Measurements from ENCODE around the gene PBOV1.
"Not testable (repeated sequence)": the region's sequence is repeated elsewhere in the genome, so short reads cannot be mapped to it uniquely, and the experiment has no call there.

PBOV1 gene

GRCh38 chr6:138237463-138237862 is 19.2 kb upstream of the PBOV1 start:
- no peak for DNase-seq

GRCh38 chr6:138235693-138236092 is 17.4 kb upstream of the PBOV1 start:
- DNase-seq = no peak

DNA sequence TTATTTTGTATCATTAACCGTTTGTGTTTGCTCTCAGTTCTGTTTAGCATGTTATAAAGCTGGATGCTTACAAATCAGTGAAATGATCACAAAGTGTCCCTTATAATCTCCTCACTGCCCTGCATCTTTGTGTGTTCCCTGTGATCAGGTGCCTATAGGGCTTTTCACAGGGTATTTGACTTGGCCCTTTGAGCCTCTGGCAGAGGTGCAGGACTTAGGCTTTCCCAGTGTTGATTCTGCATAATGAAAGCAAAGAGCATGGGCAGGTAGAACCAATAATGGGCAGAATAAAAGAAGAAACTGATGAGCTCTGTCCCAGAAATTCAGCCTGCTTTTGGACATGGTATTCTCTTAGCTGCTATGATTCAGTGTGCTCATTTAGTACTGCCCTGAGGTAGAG is 16.9 kb upstream of the PBOV1 start:
- DNase-seq = no peak

GRCh38 chr6:138234363-138234762 is 16.1 kb upstream of the PBOV1 start:
- DNase-seq = no peak

DNA sequence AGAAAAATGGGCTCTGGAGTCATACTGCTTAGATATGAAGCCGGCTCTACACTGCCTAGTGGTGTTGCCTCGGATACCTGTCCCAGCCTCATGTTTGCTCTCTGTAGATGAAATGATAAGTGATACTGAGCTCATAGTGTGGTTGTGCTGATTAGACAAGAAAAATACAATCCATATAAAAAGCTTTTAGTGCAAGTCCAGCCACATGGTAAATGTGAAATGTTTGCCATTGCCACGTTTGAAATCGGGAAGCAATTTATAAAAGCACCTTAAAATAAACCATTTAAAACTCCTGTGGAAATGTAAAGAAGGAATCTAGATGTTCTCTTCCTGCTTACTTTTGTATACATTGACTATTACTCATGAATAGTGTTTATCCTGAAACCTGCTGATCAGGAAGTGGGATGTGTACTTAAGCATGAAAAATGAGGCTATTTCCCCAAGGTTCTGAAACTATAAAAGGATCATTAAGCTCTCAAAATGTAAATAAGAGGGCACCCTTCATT is 13.1 kb upstream of the PBOV1 start:
- DNase-seq = peak; percentile 2

DNA sequence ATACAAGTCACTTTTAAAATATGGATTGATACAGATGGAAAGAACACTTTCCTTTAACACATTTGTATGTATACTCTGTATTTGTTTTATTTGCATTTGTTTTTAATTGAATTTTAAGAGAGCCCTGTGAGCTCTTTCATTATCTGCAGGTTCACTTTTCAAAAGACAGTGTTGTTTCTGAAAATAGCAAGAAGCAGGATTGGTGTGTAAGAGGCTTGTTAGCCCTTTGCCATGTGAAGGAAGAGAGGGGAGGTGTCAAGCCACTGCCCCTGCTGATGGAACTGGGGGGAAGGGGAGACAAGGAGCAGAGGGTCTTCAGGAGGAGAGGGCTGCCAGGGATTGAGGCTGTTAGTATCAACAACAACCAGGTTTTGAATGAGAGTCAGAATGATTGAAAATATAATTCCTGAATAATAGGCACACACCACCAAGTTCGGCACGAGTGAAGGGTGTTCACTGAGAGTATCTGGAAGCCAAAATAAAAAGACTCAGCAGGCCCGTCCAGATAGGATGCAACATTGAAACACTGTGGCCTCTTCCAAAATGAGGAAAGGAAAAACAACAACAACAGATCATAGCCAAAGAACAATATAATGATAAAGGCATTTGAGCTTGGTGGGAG is 12.6 kb upstream of the PBOV1 start:
- DNase-seq = no peak

DNA sequence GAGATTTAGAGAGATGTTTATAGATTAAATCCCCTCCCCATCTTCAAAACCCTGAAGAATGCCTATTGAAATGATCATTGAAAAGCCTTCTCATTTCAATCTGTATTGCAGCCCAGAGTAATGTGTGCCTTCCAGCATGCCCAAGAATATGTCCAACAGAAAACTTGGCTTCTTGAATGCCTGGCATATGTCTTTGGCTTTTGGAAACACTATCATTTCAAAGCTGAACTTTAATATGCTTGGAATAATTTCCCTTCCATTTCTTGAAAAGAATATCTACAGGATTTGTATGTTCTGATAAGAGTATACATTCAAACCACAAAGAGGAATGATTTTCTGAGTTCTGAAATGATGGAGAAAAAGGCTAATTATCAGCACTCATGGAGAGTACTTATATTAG is 11.9 kb upstream of the PBOV1 start:
- no peak for DNase-seq

DNA sequence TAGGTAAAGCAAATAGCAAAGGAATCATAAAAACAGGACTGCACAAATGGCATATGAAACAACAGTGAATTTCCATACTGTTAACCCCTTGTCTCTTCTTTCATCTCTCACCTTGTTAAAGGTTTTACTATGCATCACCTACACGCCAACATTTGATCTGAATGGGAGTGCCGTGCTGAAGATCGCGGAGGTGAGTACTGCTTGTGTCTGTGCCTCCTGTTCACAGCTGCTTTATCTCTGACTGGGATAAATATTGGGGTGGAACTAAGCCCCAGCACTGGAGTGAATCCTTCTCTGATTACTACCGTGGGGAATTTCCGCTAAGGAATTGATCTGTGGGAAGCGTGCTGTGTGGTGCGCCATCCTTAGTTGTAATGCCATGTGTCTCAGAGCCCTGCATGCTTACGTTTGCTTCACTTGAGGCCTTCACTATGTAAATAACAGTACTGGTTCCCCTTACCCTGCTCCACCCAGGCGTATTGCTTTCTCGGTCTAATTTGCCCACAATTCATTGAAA is 11.4 kb upstream of the PBOV1 start:
- no peak for DNase-seq

DNA sequence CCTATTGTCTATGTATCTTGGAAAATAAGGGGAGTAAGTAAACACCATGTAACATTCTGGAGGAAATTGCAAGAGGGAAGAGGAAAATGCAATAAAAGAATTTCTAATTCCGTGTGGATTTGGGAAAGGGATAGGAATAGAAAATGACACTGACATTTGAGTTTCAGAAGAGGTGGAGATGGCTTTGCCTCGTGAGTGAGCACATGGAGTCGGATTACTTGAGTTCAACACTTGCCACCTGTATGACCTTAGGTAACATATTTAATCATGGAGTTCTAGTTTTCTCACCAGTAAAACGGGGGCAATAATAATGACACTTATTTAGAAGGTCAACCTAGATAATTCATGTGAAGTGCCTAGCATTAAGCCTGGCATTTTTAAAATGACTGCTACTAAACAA is 10.8 kb upstream of the PBOV1 start:
- no peak for DNase-seq

- no peak for DNase-seq
Measured at GRCh38 chr6:138227316-138227781, 9.1 kb upstream of the PBOV1 start.

DNA sequence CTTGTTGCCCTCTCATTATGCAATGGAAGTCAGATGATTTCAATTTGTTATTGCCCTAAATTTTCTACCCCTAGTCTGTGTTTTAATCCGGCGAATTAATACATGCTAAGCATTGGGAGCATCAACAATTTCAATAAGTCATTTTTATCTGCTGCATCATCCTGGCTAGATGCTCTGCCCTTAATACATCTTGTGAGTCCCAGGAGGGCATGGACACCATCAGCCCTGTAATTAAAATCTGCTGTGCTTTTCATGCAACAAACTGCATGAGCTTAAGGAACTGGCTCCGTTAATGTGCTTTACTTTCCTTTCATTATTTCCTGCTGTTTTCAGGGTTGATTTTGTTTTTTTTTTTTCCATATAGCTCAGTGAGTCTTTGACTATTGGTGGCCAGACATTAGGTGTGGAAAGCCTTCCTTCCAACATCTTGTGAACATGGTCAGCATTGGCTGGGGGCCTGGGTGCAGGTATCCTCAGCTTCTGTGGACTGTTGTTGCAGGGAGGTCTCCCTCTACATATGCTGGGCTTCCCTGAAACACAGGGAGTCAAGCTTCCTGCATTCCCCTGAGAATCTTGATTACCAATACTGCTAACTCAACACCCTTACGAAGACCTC is 8.5 kb upstream of the PBOV1 start:
- no peak for DNase-seq

- no peak for DNase-seq
Measured at GRCh38 chr6:138225953-138226352, 7.7 kb upstream of the PBOV1 start.

GRCh38 chr6:138222901-138223546 is 4.7 kb upstream of the PBOV1 start:
- no peak for DNase-seq

DNA sequence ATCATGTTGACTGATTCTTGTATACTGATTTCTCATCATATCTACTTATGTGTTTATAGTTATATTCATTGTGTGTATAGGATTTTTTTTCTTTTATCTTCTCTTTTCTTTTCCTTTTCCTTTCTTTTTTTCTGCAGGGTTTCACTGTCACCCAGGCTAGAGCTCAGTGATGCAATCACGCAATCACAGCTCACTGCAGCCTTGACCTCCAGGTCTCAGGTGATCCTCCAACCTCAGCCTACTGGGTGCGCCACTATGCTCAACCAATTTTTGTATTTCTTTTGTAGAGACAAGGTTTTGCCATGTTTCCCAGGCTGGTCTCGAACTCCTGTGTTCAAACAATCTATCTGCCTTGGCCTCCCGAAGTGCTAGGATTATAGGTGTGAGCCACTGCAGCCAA is 1.6 kb upstream of the PBOV1 start:
- no peak for DNase-seq

DNA sequence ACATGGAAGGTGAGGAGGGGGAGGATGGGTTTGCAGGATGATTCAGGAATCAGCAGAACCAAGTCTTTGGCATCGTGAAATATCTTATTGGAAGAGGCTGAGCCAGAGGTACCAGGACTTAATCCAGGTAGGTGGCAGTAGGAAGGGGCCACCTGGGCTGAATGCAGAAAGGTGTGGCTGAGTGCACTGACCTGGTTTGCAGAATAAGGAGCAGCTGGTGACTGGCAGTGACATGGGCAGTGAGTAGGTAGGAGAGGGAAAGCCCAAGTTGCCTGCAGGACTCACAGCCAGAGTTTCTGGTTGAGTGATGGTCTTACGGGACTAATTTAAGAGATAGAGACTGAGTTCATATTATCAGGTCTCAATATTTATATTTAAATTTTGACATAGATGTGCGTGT is 1.1 kb upstream of the PBOV1 start:
- no peak for DNase-seq

DNA sequence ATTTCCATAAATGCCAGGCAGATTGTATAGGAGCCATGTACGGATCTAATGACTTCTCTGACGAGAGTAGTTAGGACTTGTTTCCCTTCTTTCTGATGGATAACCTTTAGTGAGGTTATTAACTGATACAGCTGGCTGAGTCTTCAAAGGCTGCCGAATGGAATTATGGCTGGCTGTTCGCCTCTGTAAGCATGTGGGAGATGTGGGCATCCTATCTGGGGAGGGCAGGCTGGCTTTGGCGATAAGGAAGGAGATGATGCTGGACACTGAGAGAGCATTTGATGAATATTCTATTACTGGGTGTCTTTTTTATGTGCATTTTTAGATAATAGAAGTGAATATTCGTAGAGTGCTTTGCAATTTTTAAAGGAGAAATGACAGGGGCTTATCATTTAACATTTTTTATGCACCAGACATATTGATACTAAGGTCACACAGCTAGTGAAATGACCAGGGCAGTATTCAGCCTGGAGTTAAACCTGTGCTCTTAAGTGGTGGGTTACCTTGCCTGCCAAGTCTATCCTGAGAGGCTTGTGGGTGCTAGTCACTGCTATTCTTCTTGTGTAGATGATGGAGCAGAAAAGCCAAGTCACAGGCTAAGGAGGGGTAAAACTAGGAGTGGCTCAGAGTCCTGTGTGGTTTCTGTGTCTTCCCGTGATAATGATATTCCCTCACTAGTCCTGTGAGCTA is 3.1 kb downstream of the PBOV1 start:
- no peak for DNase-seq

GRCh38 chr6:138212530-138212929 is 5.8 kb downstream of the PBOV1 start:
- not testable (repeated sequence) for DNase-seq

GRCh38 chr6:138211601-138212000 is 6.7 kb downstream of the PBOV1 start:
- DNase-seq = no peak

DNA sequence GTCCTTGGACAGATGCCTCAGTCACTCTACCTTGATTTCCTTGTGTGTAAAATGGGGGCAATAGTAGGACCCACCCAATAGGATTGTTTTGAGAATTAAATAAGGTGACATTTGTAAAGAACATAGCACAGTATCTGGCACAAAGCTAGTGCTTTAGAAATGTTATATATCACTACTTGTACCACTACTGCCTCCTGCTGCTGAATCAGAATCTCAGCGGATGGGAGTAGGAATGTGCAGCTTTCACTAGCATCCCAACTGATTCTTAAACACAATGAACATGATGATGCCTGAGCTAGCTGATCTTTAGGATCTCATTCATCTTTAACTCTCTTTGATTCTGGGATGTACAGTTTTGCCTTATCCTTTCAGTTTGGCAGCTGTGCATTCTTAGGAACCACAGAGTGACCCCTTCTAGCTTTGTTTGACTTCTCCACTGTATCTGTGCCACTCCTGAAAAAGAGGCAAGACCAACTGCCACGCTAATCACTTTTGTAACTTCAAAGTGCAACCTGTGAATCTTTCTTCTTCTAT is 7.2 kb downstream of the PBOV1 start:
- no peak for DNase-seq

DNA sequence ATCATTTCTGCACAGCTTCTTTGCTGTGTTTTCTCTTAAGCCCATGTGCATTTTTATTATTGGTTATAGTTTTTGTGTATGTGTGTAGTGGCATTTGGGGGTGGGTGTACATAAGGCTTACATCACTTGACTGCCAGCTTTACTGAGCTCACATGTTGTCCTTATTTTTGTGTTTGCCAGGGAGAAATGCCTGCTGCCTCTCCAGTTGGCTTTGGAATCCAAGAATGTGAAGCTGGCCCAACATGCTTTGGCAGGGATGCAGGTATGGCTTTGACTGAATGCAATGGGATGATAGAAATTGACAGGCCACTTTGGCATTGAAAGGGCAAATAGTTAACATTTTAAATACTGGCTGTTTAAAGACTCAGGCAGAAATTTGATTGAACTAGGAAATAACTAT is 11.4 kb downstream of the PBOV1 start:
- no peak for DNase-seq

DNA sequence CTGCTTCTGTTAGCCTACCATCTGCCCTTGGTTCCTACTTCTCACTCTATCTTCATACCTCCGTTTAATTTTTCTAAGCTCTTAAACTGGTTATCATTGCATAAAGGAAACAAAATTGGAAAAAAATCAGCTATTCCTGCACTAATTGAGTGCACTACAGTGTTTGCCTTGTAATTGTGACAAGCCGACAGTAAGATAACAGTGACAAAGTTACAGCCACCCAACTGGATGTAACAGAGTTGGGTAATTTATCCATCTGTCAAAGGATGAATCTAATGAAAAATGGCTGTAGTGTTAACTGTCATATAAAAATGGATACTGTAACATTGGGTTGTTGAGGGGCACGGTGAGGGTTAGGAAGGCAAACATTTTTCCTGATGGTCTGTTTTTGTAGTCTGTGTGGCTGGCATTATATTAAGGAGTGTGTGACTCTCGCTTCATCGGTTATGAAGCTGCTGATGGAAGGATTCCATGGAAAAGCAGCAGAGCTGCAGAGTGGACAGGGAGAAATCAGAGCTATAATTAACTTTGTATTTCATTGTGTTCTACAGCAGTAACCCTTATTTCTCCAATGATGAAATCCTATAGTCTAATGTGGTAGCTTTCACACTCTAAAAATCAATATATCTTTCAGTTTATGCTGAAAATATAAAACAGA is 12.7 kb downstream of the PBOV1 start:
- no peak for DNase-seq

GRCh38 chr6:138204792-138205384 is 13.4 kb downstream of the PBOV1 start:
- DNase-seq = no peak

All from NCI-H1048 (cell line).